ENCODE measurements around the gene SEPTIN8.

SEPTIN8 gene

GRCh38 chr5:132766020-132766805 lies 10.8 kb downstream of the SEPTIN8 start:
- H3K9ac ChIP-seq (ENCODE audit: low read length), result no peak overlapping the region
- no peak overlapping the region for H3K4me3 ChIP-seq (ENCODE audit: insufficient read depth, low read length, poor library complexity, severe bottlenecking)
- H3K4me2 ChIP-seq (ENCODE audit: low read depth, low read length, poor library complexity, severe bottlenecking), result no peak overlapping the region
- H3K79me2 ChIP-seq (ENCODE audit: insufficient read depth, low read length), result no peaks in the 10 kb centered on the region
- H2AFZ ChIP-seq (ENCODE audit: low read depth, low read length, severe bottlenecking), result no peak overlapping the region
- no peaks in the 10 kb centered on the region for H3K9me2 ChIP-seq (replicated peaks; ENCODE audit: insufficient read depth, low read length)
- H3F3A ChIP-seq (ENCODE audit: insufficient read depth), result no peaks in the 10 kb centered on the region
- no peaks in the 10 kb centered on the region for H3K9me3 ChIP-seq (ENCODE audit: insufficient read depth, low read length)
- H3K36me3 ChIP-seq (ENCODE audit: low read length), result no peaks in the 10 kb centered on the region
- no peak overlapping the region for H3K27ac ChIP-seq (ENCODE audit: low read depth, low read length)
- TF ChIP-seq, protein P1, sequence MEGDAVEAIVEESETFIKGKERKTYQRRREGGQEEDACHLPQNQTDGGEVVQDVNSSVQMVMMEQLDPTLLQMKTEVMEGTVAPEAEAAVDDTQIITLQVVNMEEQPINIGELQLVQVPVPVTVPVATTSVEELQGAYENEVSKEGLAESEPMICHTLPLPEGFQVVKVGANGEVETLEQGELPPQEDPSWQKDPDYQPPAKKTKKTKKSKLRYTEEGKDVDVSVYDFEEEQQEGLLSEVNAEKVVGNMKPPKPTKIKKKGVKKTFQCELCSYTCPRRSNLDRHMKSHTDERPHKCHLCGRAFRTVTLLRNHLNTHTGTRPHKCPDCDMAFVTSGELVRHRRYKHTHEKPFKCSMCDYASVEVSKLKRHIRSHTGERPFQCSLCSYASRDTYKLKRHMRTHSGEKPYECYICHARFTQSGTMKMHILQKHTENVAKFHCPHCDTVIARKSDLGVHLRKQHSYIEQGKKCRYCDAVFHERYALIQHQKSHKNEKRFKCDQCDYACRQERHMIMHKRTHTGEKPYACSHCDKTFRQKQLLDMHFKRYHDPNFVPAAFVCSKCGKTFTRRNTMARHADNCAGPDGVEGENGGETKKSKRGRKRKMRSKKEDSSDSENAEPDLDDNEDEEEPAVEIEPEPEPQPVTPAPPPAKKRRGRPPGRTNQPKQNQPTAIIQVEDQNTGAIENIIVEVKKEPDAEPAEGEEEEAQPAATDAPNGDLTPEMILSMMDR (IDR thresholded peaks at IDR 0.05; ENCODE audit: insufficient read depth, low read length, poor library complexity, severe bottlenecking), result no peak
- TF ChIP-seq EZH2phosphoT487 (conservative IDR thresholded peaks at IDR 0.05; ENCODE audit: low read length), result no peak
- H4K20me1 ChIP-seq (ENCODE audit: low read depth, low read length), result no peaks in the 10 kb centered on the region
- H3K27me3 ChIP-seq (ENCODE audit: low read length), result no peaks in the 10 kb centered on the region

- H3K4me3 ChIP-seq (ENCODE audit: insufficient read depth, low read length, poor library complexity, severe bottlenecking), result no peak overlapping the region
- no peak overlapping the region for H3K9ac ChIP-seq (ENCODE audit: low read length)
- H3K79me2 ChIP-seq (ENCODE audit: insufficient read depth, low read length), result no peaks in the 10 kb centered on the region
- no peaks in the 10 kb centered on the region for H3K9me3 ChIP-seq (ENCODE audit: insufficient read depth, low read length)
- no peak overlapping the region for H3K4me2 ChIP-seq (ENCODE audit: low read depth, low read length, poor library complexity, severe bottlenecking)
- no peaks in the 10 kb centered on the region for H4K20me1 ChIP-seq (ENCODE audit: low read depth, low read length)
- no peak overlapping the region for H2AFZ ChIP-seq (ENCODE audit: low read depth, low read length, severe bottlenecking)
- H3F3A ChIP-seq (ENCODE audit: insufficient read depth), result no peaks in the 10 kb centered on the region
- no peaks in the 10 kb centered on the region for H3K9me2 ChIP-seq (replicated peaks; ENCODE audit: insufficient read depth, low read length)
- TF ChIP-seq, protein P1 (IDR thresholded peaks at IDR 0.05; ENCODE audit: insufficient read depth, low read length, poor library complexity, severe bottlenecking), result no peak
- no peak for TF ChIP-seq EZH2phosphoT487 (conservative IDR thresholded peaks at IDR 0.05; ENCODE audit: low read length)
- no peak overlapping the region for H3K27ac ChIP-seq (ENCODE audit: low read depth, low read length)
- H3K27me3 ChIP-seq (ENCODE audit: low read length), result no peaks in the 10 kb centered on the region
- H3K36me3 ChIP-seq (ENCODE audit: low read length), result no peaks in the 10 kb centered on the region
Observed at GRCh38 chr5:132765311-132766019, 11.6 kb downstream of the SEPTIN8 start.

DNA sequence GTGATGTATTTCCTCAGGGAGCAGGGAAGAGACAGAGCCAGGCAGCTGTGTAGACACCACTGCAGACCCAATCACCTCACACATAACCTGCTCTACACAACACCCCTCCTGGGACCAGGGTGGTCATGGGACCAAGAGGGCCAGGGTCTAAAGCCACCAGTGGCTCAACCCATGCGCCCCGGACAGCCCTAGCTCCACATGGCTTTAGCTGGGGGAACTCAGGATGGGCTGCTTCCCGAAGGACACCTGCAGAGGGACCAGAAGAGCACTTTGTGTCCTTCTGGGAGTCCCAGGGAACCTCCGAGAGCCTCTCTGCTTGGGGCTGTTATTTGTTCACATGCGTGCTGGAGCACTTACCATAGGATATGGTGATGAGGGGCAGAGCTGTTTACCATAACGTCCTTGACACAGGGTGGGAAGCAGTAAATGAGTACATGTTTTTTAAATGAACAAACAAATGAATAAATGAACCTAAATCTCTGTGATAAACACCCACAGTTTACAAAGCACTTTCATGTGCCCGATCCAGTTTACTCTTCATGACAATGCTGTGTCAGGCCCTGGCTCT lies 12.3 kb downstream of the SEPTIN8 start:
- no peak overlapping the region for H3K4me3 ChIP-seq (ENCODE audit: insufficient read depth, low read length, poor library complexity, severe bottlenecking)
- no peak overlapping the region for H3K4me2 ChIP-seq (ENCODE audit: low read depth, low read length, poor library complexity, severe bottlenecking)
- no peaks in the 10 kb centered on the region for H3K27me3 ChIP-seq (ENCODE audit: low read length)
- H3F3A ChIP-seq (ENCODE audit: insufficient read depth), result no peaks in the 10 kb centered on the region
- no peak overlapping the region for H2AFZ ChIP-seq (ENCODE audit: low read depth, low read length, severe bottlenecking)
- H3K9me2 ChIP-seq (replicated peaks; ENCODE audit: insufficient read depth, low read length), result no peaks in the 10 kb centered on the region
- no peaks in the 10 kb centered on the region for H4K20me1 ChIP-seq (ENCODE audit: low read depth, low read length)
- no peak for TF ChIP-seq EZH2phosphoT487 (conservative IDR thresholded peaks at IDR 0.05; ENCODE audit: low read length)
- TF ChIP-seq, protein P1 (IDR thresholded peaks at IDR 0.05; ENCODE audit: insufficient read depth, low read length, poor library complexity, severe bottlenecking), result no peak
- H3K27ac ChIP-seq (ENCODE audit: low read depth, low read length), result no peak overlapping the region
- H3K36me3 ChIP-seq (ENCODE audit: low read length), result no peaks in the 10 kb centered on the region
- H3K9me3 ChIP-seq (ENCODE audit: insufficient read depth, low read length), result no peaks in the 10 kb centered on the region
- no peak overlapping the region for H3K9ac ChIP-seq (ENCODE audit: low read length)
- H3K79me2 ChIP-seq (ENCODE audit: insufficient read depth, low read length), result no peaks in the 10 kb centered on the region
